IPS-NIHi7 (cell line): ENCODE measurements around the gene ADGRG6.

Experiments used
- DNase-seq: peaks from one replicate; pipeline ENCODE4 v3.0.0; 2012; ENCODE audit warnings: mixed read lengths; ENCODE audit errors: extremely low spot score

Gene ADGRG6

GRCh38 chr6:142376115-142376514 is 74.3 kb downstream of the ADGRG6 start:
- no peak for DNase-seq

- DNase-seq: peak; percentile 67
These were observed 75.1 kb downstream of the ADGRG6 start for GRCh38 chr6:142376800-142377496.

GRCh38 chr6:142377497-142377848 is 75.7 kb downstream of the ADGRG6 start:
- no peak for DNase-seq

- no peak for DNase-seq
These were observed 76.5 kb downstream of the ADGRG6 start for GRCh38 chr6:142378138-142378875.

GRCh38 chr6:142380626-142381025 is 78.8 kb downstream of the ADGRG6 start:
- DNase-seq: no peak

GRCh38 chr6:142381181-142381580 is 79.4 kb downstream of the ADGRG6 start:
- DNase-seq: no peak

GRCh38 chr6:142381845-142382378 is 80.1 kb downstream of the ADGRG6 start:
- DNase-seq: no peak

- DNase-seq: no peak
These were observed 82.9 kb downstream of the ADGRG6 start for GRCh38 chr6:142384519-142385254.

GRCh38 chr6:142385352-142385751 is 83.5 kb downstream of the ADGRG6 start:
- no peak for DNase-seq

GRCh38 chr6:142386657-142387056 is 84.8 kb downstream of the ADGRG6 start:
- DNase-seq: no peak

- peak; percentile 20 for DNase-seq
These were observed 86.4 kb downstream of the ADGRG6 start for GRCh38 chr6:142387997-142388815.

- no peak for DNase-seq
These were observed 93.5 kb downstream of the ADGRG6 start for GRCh38 chr6:142395266-142395665.

- DNase-seq: no peak
These were observed 94.0 kb downstream of the ADGRG6 start for GRCh38 chr6:142395768-142396231.

- DNase-seq: no peak
These were observed 96.5 kb downstream of the ADGRG6 start for GRCh38 chr6:142398353-142398752.

- no peak for DNase-seq
These were observed 97.9 kb downstream of the ADGRG6 start for GRCh38 chr6:142399739-142400138.

- DNase-seq: peak; percentile 41
These were observed 98.7 kb downstream of the ADGRG6 start for GRCh38 chr6:142400495-142400894.

GRCh38 chr6:142401838-142402237 is 100.0 kb downstream of the ADGRG6 start:
- DNase-seq: no peak

GRCh38 chr6:142404751-142405150 is 102.9 kb downstream of the ADGRG6 start:
- no peak for DNase-seq

GRCh38 chr6:142406131-142406530 is 104.3 kb downstream of the ADGRG6 start:
- DNase-seq: no peak

- no peak for DNase-seq
These were observed 106.0 kb downstream of the ADGRG6 start for GRCh38 chr6:142407685-142408273.

- no peak for DNase-seq
These were observed 106.6 kb downstream of the ADGRG6 start for GRCh38 chr6:142408409-142408808.
